Suprapubic skin (tissue), 3 donors: ENCODE data around the gene C19orf81.

ENCODE experiments used
- CTCF ChIP-seq, 2 donors: fragments of 200-600 bp in 1 of 2; fragments of 450-650 bp in 1 of 2; sonication (generic) in 1 of 2; IDR thresholded peaks; one replicate each; pipeline ENCODE4 v1.5.1; 2016 to 2019; ENCODE audit warnings: antibody characterized with exemption in 2 of 2, mild to moderate bottlenecking in 1 of 2, moderate library complexity in 1 of 2
- POLR2A ChIP-seq, 2 donors: fragments of 450-650 bp; IDR thresholded peaks; one replicate each; pipeline ENCODE4 v1.6.1; 2017; ENCODE audit warnings: antibody characterized with exemption in 2 of 2, mild to moderate bottlenecking in 2 of 2, moderate library complexity in 2 of 2

- TF ChIP-seq CTCF (IDR thresholded peaks at IDR 0.05) (no peak), POLR2A (IDR thresholded peaks at IDR 0.05) (no peak)
Measured at GRCh38 chr19:50697414-50698124, 48.3 kb downstream of the C19orf81 start.
